Measurements from ENCODE around the gene PCCB. TPM values are rescaled to one million over a fixed set of nuclear protein-coding genes. Genes with fewer than 3 reads are reported as not detected.
"Not testable (repeated sequence)": the region's sequence is repeated elsewhere in the genome, so short reads cannot be mapped to it uniquely, and the experiment has no call there.

The PCCB gene
- total RNA-seq, 8 experiments from 2014 or later, result 25.3 to 69.7 (median 39.1) TPM

DNA sequence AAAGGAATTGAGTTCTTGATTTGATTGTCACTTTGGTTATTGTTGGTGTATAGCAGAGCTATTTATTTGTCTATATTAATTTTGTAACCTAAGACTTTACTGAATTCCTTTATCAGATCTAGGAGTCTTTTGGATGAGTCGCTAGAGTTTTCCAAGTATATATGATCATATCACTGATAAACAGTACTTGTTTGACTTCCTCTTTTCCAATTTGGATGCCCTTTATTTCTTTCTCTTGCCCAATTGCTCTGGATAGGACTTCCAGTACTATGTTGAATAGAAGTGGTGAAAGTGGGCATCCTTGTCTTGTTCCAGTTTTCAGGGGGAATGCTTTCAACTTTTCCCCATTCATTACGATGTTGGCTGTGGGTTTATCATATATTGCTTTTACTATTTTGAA lies 21.5 kb downstream of the PCCB start:
- in situ Hi-C loops (cut with MboI; ENCODE audit: low pct_unique_long_range_greater_than_20kb in 2 of 9, low sequenced_read_pairs in 9 of 9, unreplicated experiment in 9 of 9); H3K4me3 ChIP-seq; H3K27ac ChIP-seq; H3K4me1 ChIP-seq (replicated peaks in 1 of 2); ATAC-seq (replicated peaks in 6 of 8): not testable (repeated sequence)
- WGBS, 10 experiments, result 83 to 100% (median 100%) methylated on average over 1 to 2 of the region's 2 CpGs

DNA sequence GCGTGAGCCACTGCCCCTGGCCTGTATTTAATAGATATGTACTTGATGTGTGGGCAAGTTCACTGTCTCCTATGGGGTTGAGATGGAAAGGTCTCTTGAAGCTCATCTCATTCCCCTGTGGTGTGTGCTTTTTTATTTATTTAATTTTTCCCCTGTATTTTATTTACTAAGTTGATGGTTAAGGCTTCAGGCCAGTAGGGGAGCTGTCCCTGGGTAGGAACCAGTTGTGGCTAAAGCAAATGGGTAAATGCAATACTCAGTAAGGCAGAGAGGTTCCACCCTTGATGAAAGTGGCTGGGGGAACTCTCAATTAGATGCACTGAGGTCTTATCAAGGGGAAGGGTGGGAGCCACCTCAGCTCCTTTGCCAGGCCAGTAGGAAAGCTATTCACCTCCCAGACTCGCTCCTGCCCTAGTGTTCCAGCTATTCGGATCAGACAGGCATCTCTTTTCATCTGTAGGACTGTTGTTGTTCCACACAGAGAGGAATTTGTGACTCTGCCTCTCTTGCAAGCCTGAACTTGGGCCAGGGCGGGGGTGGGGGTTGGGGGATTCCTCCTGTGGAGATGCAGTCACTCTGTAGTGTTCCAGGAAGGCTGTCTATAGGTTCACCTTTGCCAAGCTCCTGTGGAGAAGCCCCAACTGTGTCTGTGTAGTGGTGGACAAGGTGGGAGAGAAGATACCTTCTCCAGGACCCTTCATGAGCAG lies 26.1 kb downstream of the PCCB start:
- in situ Hi-C loops (cut with MboI; ENCODE audit: low pct_unique_long_range_greater_than_20kb in 2 of 9, low sequenced_read_pairs in 9 of 9, unreplicated experiment in 9 of 9), result no loop called here
- Histone ChIP-seq H3K4me3 (no peak overlapping the region), H3K4me1 (replicated peaks in 1 of 2) (no peaks in the 10 kb centered on the region), H3K27ac (no peak overlapping the region)
- ATAC-seq (replicated peaks in 6 of 8), result peak in 1 of 8 experiments; percentile 36
- WGBS, 10 experiments, result 92 to 100% (median 96%) methylated on average over 1 to 4 of the region's 4 CpGs; no CpG with 5 or more reads in 7 of the 10 experiments

DNA sequence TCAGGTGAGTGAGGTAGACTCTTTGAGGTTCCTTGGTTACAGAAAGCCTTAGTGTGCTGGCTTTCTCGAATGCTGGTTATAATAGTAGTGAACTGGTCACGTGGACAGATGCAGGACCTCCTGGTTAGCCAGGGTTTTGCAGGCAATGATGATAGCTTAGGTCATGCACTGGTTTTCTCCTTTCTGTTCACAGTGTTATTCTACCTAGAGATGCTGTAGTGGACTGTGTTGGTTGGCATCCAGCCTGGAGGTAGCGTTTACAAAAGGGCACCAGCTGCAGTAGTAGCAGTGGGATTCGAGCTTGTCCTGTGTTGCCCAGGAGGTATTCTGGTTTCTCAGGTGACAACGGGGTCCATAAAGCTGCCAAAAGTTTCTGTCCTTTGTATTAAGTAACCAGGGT lies 27.0 kb downstream of the PCCB start:
- no peak overlapping the region for H3K4me3 ChIP-seq
- ATAC-seq (replicated peaks in 6 of 8), result peak in 1 of 8 experiments; percentile 76
- WGBS, 10 experiments, result 80% methylated on average over 1 of the region's 5 CpGs; no CpG with 5 or more reads in 9 of the 10 experiments
- no peak overlapping the region for H3K27ac ChIP-seq
- no peaks in the 10 kb centered on the region for H3K4me1 ChIP-seq (replicated peaks in 1 of 2)
- in situ Hi-C loops (cut with MboI; ENCODE audit: low pct_unique_long_range_greater_than_20kb in 2 of 9, low sequenced_read_pairs in 9 of 9, unreplicated experiment in 9 of 9), result no loop called here

DNA sequence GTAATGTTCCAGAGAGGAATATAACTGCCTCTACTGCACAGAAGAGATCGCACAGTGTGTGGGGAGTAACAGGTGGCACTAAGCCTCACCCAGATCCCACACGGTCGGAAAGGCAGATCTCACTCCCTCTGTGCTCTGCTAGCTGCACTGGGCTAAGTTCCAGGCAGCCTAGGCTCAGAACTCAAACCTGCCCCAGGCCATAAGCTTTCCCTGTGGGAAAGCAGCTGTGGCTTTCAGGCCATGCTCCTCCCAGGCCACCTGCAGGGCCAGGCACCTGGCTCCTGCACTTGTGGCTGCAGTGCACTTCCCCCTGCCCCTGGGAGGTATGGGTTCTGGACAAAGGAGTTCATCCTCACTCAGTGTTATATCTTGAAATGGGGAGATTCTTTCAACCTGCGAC lies 27.5 kb downstream of the PCCB start:
- H3K27ac ChIP-seq, result no peak overlapping the region
- 55 to 100% (median 95%) methylated on average over 1 to 3 of the region's 4 CpGs; no CpG with 5 or more reads in 2 of the 10 experiments for WGBS, 10 experiments
- ATAC-seq (replicated peaks in 6 of 8), result peak in 3 of 8 experiments; percentile 45 to 85 (median 74)

DNA sequence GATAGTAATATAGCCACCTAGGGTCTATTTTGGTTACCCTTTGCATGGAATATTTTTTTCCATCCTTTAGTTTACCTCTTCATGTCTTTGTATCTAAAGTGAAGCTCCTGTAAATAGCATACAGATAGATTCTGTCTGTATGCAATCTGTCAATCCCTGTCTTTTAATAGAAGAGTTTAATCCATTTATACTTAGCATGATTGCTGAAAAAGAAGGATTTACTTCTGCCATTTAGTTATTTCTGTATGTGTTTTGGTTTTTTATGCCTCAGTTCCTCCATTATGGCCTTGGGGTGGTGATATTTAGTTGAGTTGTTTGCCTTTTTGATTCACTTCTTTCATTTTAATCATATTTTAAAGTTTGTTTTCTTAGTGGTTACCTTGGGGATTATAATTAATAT lies 29.0 kb downstream of the PCCB start:
- no peak for ATAC-seq (replicated peaks in 6 of 8)
- Histone ChIP-seq H3K4me1 (replicated peaks in 1 of 2) (no peaks in the 10 kb centered on the region), H3K4me3 (no peak overlapping the region), H3K27ac (no peak overlapping the region)
- in situ Hi-C loops (cut with MboI; ENCODE audit: low pct_unique_long_range_greater_than_20kb in 2 of 9, low sequenced_read_pairs in 9 of 9, unreplicated experiment in 9 of 9), result no loop called here

More for the DNA sequence above, 27.5 kb downstream of the PCCB start:
- in situ Hi-C loops (cut with MboI; ENCODE audit: low pct_unique_long_range_greater_than_20kb in 2 of 9, low sequenced_read_pairs in 9 of 9, unreplicated experiment in 9 of 9), result no loop called here
- Histone ChIP-seq H3K4me3 (no peak overlapping the region), H3K4me1 (replicated peaks in 1 of 2) (no peaks in the 10 kb centered on the region)

DNA sequence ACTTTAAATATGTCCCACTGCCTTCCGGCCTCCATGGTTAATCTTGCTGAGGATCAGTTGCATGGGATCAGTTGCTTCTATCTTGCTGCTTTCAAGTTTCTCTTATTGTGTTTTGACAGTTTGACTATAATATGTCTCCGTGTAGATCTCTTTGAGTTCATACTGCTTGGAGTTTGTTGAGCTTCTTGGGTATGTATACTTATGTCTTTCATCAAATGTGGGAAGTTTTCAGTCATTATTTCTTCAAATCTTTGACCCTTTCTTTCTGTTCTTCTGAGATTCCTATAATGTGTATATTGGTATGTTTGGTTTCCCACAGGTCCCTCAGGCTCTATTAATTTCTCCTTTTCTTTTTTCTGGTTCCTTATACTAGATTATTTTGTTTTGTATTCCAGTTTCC lies 30.8 kb downstream of the PCCB start:
- H3K4me1 ChIP-seq (replicated peaks in 1 of 2), result no peaks in the 10 kb centered on the region
- H3K4me3 ChIP-seq, result no peak overlapping the region
- no peak overlapping the region for H3K27ac ChIP-seq
- in situ Hi-C loops (cut with MboI; ENCODE audit: low pct_unique_long_range_greater_than_20kb in 2 of 9, low sequenced_read_pairs in 9 of 9, unreplicated experiment in 9 of 9), result no loop called here
- ATAC-seq (replicated peaks in 6 of 8), result no peak
- WGBS, 10 experiments, result 75 to 100% (median 93%) methylated on average over 1 to 2 of the region's 2 CpGs; no CpG with 5 or more reads in 1 of the 10 experiments

DNA sequence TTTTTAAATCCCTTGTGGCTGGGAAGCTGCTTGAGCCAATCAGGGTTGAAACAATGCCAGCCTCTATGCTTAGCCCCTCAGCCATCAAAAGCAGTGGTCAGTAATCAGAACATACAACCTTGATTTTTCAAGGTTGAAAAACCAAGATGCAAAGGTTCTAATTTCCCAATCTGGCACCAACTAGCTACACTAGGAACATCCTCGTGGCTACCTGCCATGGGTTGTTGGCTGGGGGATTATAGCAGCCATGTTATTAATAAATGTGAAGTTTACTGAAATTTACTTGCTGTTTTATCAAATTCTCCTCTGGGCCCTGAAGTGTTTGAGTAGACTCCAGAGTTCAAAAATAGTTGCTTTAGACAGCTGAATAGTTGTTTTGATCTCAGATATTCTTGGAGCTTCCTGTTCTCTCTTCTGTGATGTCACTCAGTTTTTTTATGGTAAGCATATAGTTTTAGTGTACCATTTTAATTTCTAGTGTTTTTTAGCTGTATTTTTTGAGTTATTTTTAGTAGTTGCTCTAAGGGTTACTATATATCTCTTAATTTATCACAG lies 31.9 kb downstream of the PCCB start:
- no peaks in the 10 kb centered on the region for H3K4me1 ChIP-seq (replicated peaks in 1 of 2)
- H3K4me3 ChIP-seq, result no peak overlapping the region
- no peak for ATAC-seq (replicated peaks in 6 of 8)
- in situ Hi-C loops (cut with MboI; ENCODE audit: low pct_unique_long_range_greater_than_20kb in 2 of 9, low sequenced_read_pairs in 9 of 9, unreplicated experiment in 9 of 9), result no loop called here
- no peak overlapping the region for H3K27ac ChIP-seq
- 0 to 100% (median 88%) methylated on average over 1 of the region's 1 CpG; no CpG with 5 or more reads in 5 of the 10 experiments for WGBS, 10 experiments

DNA sequence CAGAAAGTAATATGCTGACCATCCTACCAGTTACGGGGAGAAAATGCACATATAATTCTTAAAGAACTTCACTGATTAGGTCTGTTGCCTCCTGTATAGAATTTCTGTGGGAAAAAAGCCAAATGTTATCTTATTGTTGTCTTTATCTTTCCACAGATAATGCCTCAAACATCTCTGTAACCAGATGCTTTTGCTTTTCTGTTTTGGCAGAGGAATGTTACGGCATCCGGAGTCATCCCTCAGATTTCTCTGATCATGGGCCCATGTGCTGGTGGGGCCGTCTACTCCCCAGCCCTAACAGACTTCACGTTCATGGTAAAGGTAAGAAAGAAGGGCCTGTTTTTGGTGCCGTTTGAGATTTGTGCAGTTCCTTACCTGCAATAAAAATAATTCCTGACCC lies 33.5 kb downstream of the PCCB start:
- Histone ChIP-seq H3K27ac (no peak overlapping the region), H3K4me1 (replicated peaks in 1 of 2) (no peaks in the 10 kb centered on the region), H3K4me3 (no peak overlapping the region)
- in situ Hi-C loops (cut with MboI; ENCODE audit: low pct_unique_long_range_greater_than_20kb in 2 of 9, low sequenced_read_pairs in 9 of 9, unreplicated experiment in 9 of 9), result no loop called here
- WGBS, 10 experiments, result 29 to 98% (median 94%) methylated on average over 1 to 6 of the region's 6 CpGs; no CpG with 5 or more reads in 3 of the 10 experiments
- no peak for ATAC-seq (replicated peaks in 6 of 8)

DNA sequence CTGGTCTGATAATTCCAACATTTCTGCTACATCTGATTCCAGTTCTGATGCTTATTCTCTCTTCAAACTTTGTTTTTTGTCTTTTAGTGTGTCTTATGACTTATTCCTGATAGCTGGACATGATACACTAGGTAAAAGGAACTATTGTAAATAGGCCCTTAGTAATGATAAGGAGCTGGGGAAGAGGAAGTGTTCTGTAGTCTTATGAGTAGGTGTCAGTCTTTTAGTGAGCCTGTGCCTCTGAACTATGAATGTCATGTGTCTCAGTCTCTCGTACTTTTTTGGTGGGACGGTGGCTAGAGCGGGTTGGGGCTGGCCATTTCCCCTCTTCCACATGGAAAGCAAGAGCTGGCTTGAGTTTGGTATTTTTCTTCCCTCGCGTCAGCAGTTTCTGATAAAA lies 41.2 kb downstream of the PCCB start:
- H3K4me1 ChIP-seq (replicated peaks in 1 of 2), result no peaks in the 10 kb centered on the region
- H3K27ac ChIP-seq, result no peak overlapping the region
- in situ Hi-C loops (cut with MboI; ENCODE audit: low pct_unique_long_range_greater_than_20kb in 2 of 9, low sequenced_read_pairs in 9 of 9, unreplicated experiment in 9 of 9), result no loop called here
- WGBS, 10 experiments, result 84 to 100% (median 94%) methylated on average over 1 to 5 of the region's 5 CpGs; no CpG with 5 or more reads in 5 of the 10 experiments
- H3K4me3 ChIP-seq, result no peak overlapping the region
- ATAC-seq (replicated peaks in 6 of 8), result no peak

DNA sequence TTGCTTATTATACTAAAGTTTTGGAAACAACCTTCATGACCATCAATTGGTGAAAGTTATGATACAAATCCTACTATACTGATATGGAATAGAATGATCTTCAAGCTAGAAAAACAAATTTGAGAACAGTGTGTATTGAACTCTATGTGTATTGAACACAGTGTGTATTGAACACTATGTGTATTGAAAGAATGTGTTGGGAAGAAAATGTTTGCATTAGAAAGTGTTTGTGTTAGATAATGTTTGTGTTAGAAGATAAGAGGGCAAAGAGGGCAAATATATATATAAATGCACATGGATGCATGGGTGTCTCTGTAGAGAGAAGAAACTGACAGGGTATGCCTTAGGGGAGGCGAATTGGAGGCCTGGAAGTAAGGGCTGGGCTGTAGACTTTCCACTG lies 42.4 kb downstream of the PCCB start:
- ATAC-seq (replicated peaks in 6 of 8), result no peak
- Histone ChIP-seq H3K27ac (no peak overlapping the region), H3K4me3 (no peak overlapping the region), H3K4me1 (replicated peaks in 1 of 2) (no peaks in the 10 kb centered on the region)
- WGBS, 10 experiments, result 71 to 100% (median 100%) methylated on average over 1 of the region's 1 CpG; no CpG with 5 or more reads in 3 of the 10 experiments
- in situ Hi-C loops (cut with MboI; ENCODE audit: low pct_unique_long_range_greater_than_20kb in 2 of 9, low sequenced_read_pairs in 9 of 9, unreplicated experiment in 9 of 9), result no loop called here

DNA sequence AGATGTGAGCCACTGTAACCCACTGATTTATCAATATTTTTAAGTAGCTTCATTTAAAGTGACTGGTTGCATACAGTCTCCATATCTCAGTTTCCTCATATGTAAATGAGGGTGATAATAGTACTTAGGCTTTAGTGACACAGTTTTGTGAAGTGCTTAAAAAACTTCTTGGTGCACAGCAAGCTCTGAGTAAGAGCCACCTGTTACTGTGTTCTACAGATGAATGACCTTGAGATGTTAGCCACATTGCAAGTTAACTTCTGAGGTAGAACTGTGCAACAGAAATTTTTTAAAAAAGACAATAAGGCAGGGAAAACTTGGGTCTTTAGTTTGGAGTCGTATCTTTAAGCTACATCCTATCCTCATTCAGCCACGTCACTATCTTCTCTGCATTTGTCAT lies 43.1 kb downstream of the PCCB start:
- H3K4me1 ChIP-seq (replicated peaks in 1 of 2), result no peaks in the 10 kb centered on the region
- no peak for ATAC-seq (replicated peaks in 6 of 8)
- H3K27ac ChIP-seq, result no peak overlapping the region
- in situ Hi-C loops (cut with MboI; ENCODE audit: low pct_unique_long_range_greater_than_20kb in 2 of 9, low sequenced_read_pairs in 9 of 9, unreplicated experiment in 9 of 9), result no loop called here
- H3K4me3 ChIP-seq, result no peak overlapping the region
- 71 to 100% (median 87%) methylated on average over 1 to 2 of the region's 2 CpGs; no CpG with 5 or more reads in 2 of the 10 experiments for WGBS, 10 experiments

DNA sequence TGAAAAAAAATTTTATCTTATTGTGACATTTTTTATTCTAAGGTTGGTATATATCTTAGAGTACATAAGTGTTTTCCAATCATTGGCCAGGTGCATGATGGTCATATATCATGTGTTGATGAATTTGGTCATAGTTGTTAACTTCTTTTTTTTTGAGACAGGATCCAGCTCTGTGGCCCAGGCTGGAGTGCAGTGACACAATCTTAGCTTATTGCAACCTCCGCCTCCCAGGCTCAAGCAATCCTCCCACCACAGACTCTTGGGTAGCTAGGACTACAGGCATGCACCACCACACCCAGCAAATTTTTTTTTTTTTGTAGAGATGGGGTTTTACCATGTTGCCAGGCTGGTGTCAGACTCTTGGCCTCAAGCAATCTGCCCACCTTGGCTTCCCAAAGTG lies 44.0 kb downstream of the PCCB start:
- H3K27ac ChIP-seq, result no peak overlapping the region
- in situ Hi-C loops (cut with MboI; ENCODE audit: low pct_unique_long_range_greater_than_20kb in 2 of 9, low sequenced_read_pairs in 9 of 9, unreplicated experiment in 9 of 9), result no loop called here
- 75 to 100% (median 100%) methylated on average over 1 of the region's 1 CpG; no CpG with 5 or more reads in 7 of the 10 experiments for WGBS, 10 experiments
- no peak overlapping the region for H3K4me3 ChIP-seq
- ATAC-seq (replicated peaks in 6 of 8), result no peak
- no peaks in the 10 kb centered on the region for H3K4me1 ChIP-seq (replicated peaks in 1 of 2)

DNA sequence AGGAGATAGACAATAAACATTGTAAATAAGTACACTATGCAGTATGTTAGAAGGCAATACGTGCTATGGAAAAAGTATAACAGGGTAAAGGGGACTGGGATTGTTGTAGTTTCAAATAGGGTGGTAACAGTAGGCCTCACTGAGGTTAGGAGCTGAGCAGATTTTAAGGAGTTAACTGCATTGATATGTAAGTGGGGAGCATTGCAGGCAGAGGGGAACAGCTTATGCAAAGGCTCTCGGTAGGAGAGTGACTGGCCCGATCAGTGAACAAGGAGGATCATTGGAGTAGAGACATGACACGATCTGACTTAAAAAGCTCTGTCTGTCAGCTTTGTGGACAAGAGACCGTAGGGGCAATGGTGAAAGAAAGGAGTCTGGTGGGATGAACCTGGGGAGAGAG lies 46.8 kb downstream of the PCCB start:
- Histone ChIP-seq H3K27ac (no peak overlapping the region), H3K4me3 (no peak overlapping the region), H3K4me1 (replicated peaks in 1 of 2) (no peaks in the 10 kb centered on the region)
- in situ Hi-C loops (cut with MboI; ENCODE audit: low pct_unique_long_range_greater_than_20kb in 2 of 9, low sequenced_read_pairs in 9 of 9, unreplicated experiment in 9 of 9), result no loop called here
- WGBS, 10 experiments, result 19 to 100% (median 65%) methylated on average over 2 to 4 of the region's 5 CpGs; no CpG with 5 or more reads in 1 of the 10 experiments
- ATAC-seq (replicated peaks in 6 of 8), result no peak

DNA sequence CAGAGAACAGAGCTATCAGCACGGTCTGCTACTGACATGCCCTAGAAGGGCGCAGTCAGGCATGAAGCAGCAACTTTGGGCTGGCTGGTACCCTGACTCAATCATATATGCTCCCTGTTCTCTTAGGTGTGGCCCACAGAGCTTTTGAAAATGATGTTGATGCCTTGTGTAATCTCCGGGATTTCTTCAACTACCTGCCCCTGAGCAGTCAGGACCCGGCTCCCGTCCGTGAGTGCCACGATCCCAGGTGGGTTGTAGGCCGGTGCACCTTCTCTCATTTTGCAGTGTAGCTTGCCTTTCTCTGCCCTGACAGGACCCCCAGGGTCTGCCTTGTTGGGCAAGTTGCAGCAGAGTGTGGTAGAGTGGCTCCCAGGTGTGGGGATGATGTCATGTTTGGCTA lies 47.7 kb downstream of the PCCB start:
- no peak overlapping the region for H3K4me3 ChIP-seq
- 83 to 100% (median 95%) methylated on average over 2 to 5 of the region's 8 CpGs; no CpG with 5 or more reads in 6 of the 10 experiments for WGBS, 10 experiments
- in situ Hi-C loops (cut with MboI; ENCODE audit: low pct_unique_long_range_greater_than_20kb in 2 of 9, low sequenced_read_pairs in 9 of 9, unreplicated experiment in 9 of 9), result no loop called here
- no peaks in the 10 kb centered on the region for H3K4me1 ChIP-seq (replicated peaks in 1 of 2)
- no peak for ATAC-seq (replicated peaks in 6 of 8)
- no peak overlapping the region for H3K27ac ChIP-seq
